Vagina (tissue), 2 donors: Measurements from ENCODE around the gene SLC27A2.
"Not testable (repeated sequence)": the region's sequence is repeated elsewhere in the genome, so short reads cannot be mapped to it uniquely, and the experiment has no call there.

Experiments used
- CTCF ChIP-seq, 3 experiments: fragments of 450-650 bp in 2 of 3; fragments of 200-600 bp in 1 of 3; sonication (generic) in 1 of 3; IDR thresholded peaks; one replicate each; pipeline ENCODE4 v1.5.1; 2017 to 2019; ENCODE audit warnings: antibody characterized with exemption in 3 of 3, mild to moderate bottlenecking in 2 of 3, moderate library complexity in 2 of 3
- POLR2A ChIP-seq, 2 donors: fragments of 450-650 bp; IDR thresholded peaks; one replicate each; pipeline ENCODE4 v1.6.1; 2017; ENCODE audit warnings: antibody characterized with exemption in 2 of 2, mild to moderate bottlenecking in 2 of 2, moderate library complexity in 2 of 2
- POLR2AphosphoS5 ChIP-seq, 2 donors: sonication (generic); formaldehyde crosslinking; IDR thresholded peaks; one replicate each; pipeline ENCODE4 v1.9.0; 2017; ENCODE audit warnings: antibody characterized with exemption in 2 of 2, mild to moderate bottlenecking in 2 of 2, low read depth in 1 of 2; ENCODE audit not compliant: insufficient read depth in 1 of 2

- TF ChIP-seq CTCF (IDR thresholded peaks at IDR 0.05); POLR2AphosphoS5 (IDR thresholded peaks at IDR 0.05; ENCODE audit: insufficient read depth in 1 of 2, low read depth in 1 of 2); POLR2A (IDR thresholded peaks at IDR 0.05): not testable (repeated sequence)
Measured at GRCh38 chr15:50132251-50132984, 49.6 kb upstream of the SLC27A2 start.
